ENCODE data around the gene FRMD8.

Gene FRMD8

GRCh38 chr11:65415499-65416340, 29.3 kb downstream of the FRMD8 start:
- no peak for DNase-seq

GRCh38 chr11:65416341-65416824, 29.9 kb downstream of the FRMD8 start:
- DNase-seq, result peak; percentile 88

GRCh38 chr11:65416841-65417701, 30.6 kb downstream of the FRMD8 start:
- DNase-seq, result peak; percentile 53

GRCh38 chr11:65417702-65418430, 31.4 kb downstream of the FRMD8 start:
- DNase-seq, result peak; percentile 56

GRCh38 chr11:65418431-65418680, 31.9 kb downstream of the FRMD8 start:
- no peak for DNase-seq

GRCh38 chr11:65418681-65419459, 32.4 kb downstream of the FRMD8 start:
- peak; percentile 97 for DNase-seq

- DNase-seq, result no peak
Measured at GRCh38 chr11:65419460-65419771, 33.0 kb downstream of the FRMD8 start.

GRCh38 chr11:65419772-65420481, 33.5 kb downstream of the FRMD8 start:
- DNase-seq, result peak; percentile 95

- DNase-seq, result no peak
Measured at GRCh38 chr11:65420506-65420905, 34.1 kb downstream of the FRMD8 start.

GRCh38 chr11:65420979-65421793, 34.7 kb downstream of the FRMD8 start:
- peak; percentile 99 for DNase-seq

- DNase-seq, result peak; percentile 99
Measured at GRCh38 chr11:65421794-65422632, 35.6 kb downstream of the FRMD8 start.

GRCh38 chr11:65422633-65423515, 36.4 kb downstream of the FRMD8 start, which contains the start of gene NEAT1:
TSS of gene NEAT1 (plus strand) at chr11:65422798.
- peak; percentile 94 for DNase-seq

GRCh38 chr11:65423516-65424204, 37.2 kb downstream of the FRMD8 start:
- DNase-seq, result peak; percentile 46

- no peak for DNase-seq
Measured at GRCh38 chr11:65424205-65425104, 38.0 kb downstream of the FRMD8 start.

- peak; percentile 96 for DNase-seq
Measured at GRCh38 chr11:65425105-65425970, 38.9 kb downstream of the FRMD8 start.
